Smooth muscle cell (in vitro differentiated cells): ENCODE measurements around the gene GAPT. TPM values are rescaled to one million over a fixed set of nuclear protein-coding genes. Genes with fewer than 3 reads are reported as not detected.

ENCODE experiments used
- DNase-seq: peaks from one replicate; lab custom pipeline; 2025; ENCODE audit not compliant: unreplicated experiment; lab: John Stamatoyannopoulos, UW
- H2AFZ ChIP-seq: fragments of 200-600 bp; sonication (generic); 2 replicates; pipeline ENCODE4 v1.6.0; 2016; ENCODE audit warnings: antibody characterized with exemption, low read depth, mild to moderate bottlenecking
- H3F3A ChIP-seq: fragments of 200-600 bp; sonication (generic); 2 replicates; pipeline ENCODE4 v1.6.0; 2017; ENCODE audit warnings: antibody characterized with exemption, low read depth
- H3K27ac ChIP-seq: fragments of 200-600 bp; sonication (generic); 2 replicates; pipeline ENCODE4 v1.5.1; 2016; ENCODE audit warnings: low read depth, mild to moderate bottlenecking
- H3K27me3 ChIP-seq: fragments of 200-600 bp; sonication (generic); 2 replicates; pipeline ENCODE4 v1.6.1; 2016; ENCODE audit warnings: low read depth, mild to moderate bottlenecking
- H3K36me3 ChIP-seq: fragments of 200-600 bp; sonication (generic); 2 replicates; pipeline ENCODE4 v1.5.1; 2016; ENCODE audit warnings: low read depth
- H3K4me1 ChIP-seq: fragments of 200-600 bp; sonication (generic); 2 replicates; pipeline ENCODE4 v1.5.1; 2016; ENCODE audit warnings: low read depth
- H3K4me2 ChIP-seq: fragments of 200-600 bp; sonication (generic); 2 replicates; pipeline ENCODE4 v1.6.0; 2016; ENCODE audit warnings: mild to moderate bottlenecking
- H3K4me3 ChIP-seq: fragments of 200-600 bp; sonication (generic); 2 replicates; pipeline ENCODE4 v1.5.1; 2016; ENCODE audit warnings: mild to moderate bottlenecking
- H3K79me2 ChIP-seq: fragments of 200-600 bp; sonication (generic); 2 replicates; pipeline ENCODE4 v1.6.0; 2016; ENCODE audit warnings: low read depth, mild to moderate bottlenecking
- H3K9ac ChIP-seq: fragments of 200-600 bp; sonication (generic); 2 replicates; pipeline ENCODE4 v1.6.0; 2016; ENCODE audit warnings: low read depth
- H3K9me3 ChIP-seq: fragments of 200-600 bp; sonication (generic); replicated peaks from 2 replicates; pipeline ENCODE4 v1.5.1; 2016; ENCODE audit warnings: low read depth
- H4K20me1 ChIP-seq: fragments of 200-600 bp; sonication (generic); 2 replicates; pipeline ENCODE4 v1.6.0; 2016; ENCODE audit warnings: low read depth
- CTCF ChIP-seq: fragments of 200-600 bp; sonication (generic); IDR thresholded peaks from 2 replicates; pipeline ENCODE4 v1.5.1; 2017; ENCODE audit warnings: borderline replicate concordance, mild to moderate bottlenecking, antibody characterized with exemption; ENCODE audit not compliant: insufficient read depth, poor library complexity, severe bottlenecking
- WGBS: methylation state at CpG from one replicate; pipeline ENCODE4 v1.1.7; 2016; ENCODE audit warnings: low lambda C conversion rate; 5-methylcytosine and 5-hydroxymethylcytosine counted together
- polyA plus RNA-seq: library from polyadenylated mRNA; unstranded; fragments of >200 nt; fragmentation: Nextera tagmentation; extraction: Ambion mirVana; gene quantifications from 2 replicates; pipeline ENCODE4 v1.2.1, GENCODE V29; 2016
- total RNA-seq: library from RNA; depleted of rRNA; stranded (reverse); fragments of >200 nt; gene quantifications from 2 replicates; pipeline ENCODE4 v1.2.3, GENCODE V29; 2014

The GAPT gene
- total and polyA plus RNA-seq, 2 experiments from 2014 or later, result not detected

DNA sequence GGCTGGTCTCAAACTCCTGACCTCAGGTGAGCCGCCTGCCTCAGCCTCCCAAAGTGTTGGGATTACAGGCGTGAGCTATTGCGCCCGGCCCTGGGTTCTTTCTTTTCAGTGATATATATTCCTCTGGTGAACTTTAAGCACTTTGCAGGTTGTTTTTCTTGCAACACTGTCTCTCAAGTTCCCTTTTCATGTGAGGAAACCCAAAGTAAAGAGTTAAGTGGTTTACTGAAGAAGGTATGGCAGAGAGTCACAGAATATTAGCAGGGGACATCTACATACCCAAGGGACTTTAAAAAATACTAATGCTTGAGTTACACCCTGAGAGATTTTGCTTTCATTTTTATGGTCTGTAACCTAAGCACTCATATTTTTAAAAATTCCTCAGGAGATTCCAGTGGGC lies 6.7 kb upstream of the GAPT start:
- H3K4me1 ChIP-seq, result no peaks in the 10 kb centered on the region
- no peak for TF ChIP-seq CTCF
- 84% methylated on average over 4 of the region's 4 CpGs for WGBS
- H3K4me2 ChIP-seq, result no peak overlapping the region
- no peaks in the 10 kb centered on the region for H3K27me3 ChIP-seq
- H3K4me3 ChIP-seq, result no peak overlapping the region
- H2AFZ ChIP-seq, result no peak overlapping the region
- no peak overlapping the region for H3K27ac ChIP-seq
- no peaks in the 10 kb centered on the region for H3K9me3 ChIP-seq
- no peak overlapping the region for H3K9ac ChIP-seq
- no peaks in the 10 kb centered on the region for H3K36me3 ChIP-seq
- no peaks in the 10 kb centered on the region for H3K79me2 ChIP-seq
- H4K20me1 ChIP-seq, result no peaks in the 10 kb centered on the region
- no peak for DNase-seq
- no peaks in the 10 kb centered on the region for H3F3A ChIP-seq

GRCh38 chr5:58486290-58486689 lies 4.9 kb upstream of the GAPT start:
- H3K79me2 ChIP-seq, result no peaks in the 10 kb centered on the region
- no peak overlapping the region for H3K4me2 ChIP-seq
- no peaks in the 10 kb centered on the region for H3K36me3 ChIP-seq
- peaks cover 3% of the 10 kb centered on the region for H3K4me1 ChIP-seq
- no peaks in the 10 kb centered on the region for H3K9me3 ChIP-seq
- H3F3A ChIP-seq, result no peaks in the 10 kb centered on the region
- H2AFZ ChIP-seq, result no peak overlapping the region
- no peaks in the 10 kb centered on the region for H4K20me1 ChIP-seq
- DNase-seq, result no peak
- TF ChIP-seq CTCF, result no peak
- WGBS, result 100% methylated on average over 1 of the region's 1 CpG
- no peak overlapping the region for H3K9ac ChIP-seq
- no peaks in the 10 kb centered on the region for H3K27me3 ChIP-seq
- no peak overlapping the region for H3K4me3 ChIP-seq
- H3K27ac ChIP-seq, result no peak overlapping the region

GRCh38 chr5:58490402-58491050 lies 709 bp upstream of the GAPT start:
- Histone ChIP-seq H3K27me3 (no peaks in the 10 kb centered on the region), H3K4me3 (no peak overlapping the region), H3K79me2 (no peaks in the 10 kb centered on the region), H3K4me2 (no peak overlapping the region), H3K9me3 (no peaks in the 10 kb centered on the region), H3F3A (no peaks in the 10 kb centered on the region), H2AFZ (no peak overlapping the region), H3K9ac (no peak overlapping the region), H3K27ac (no peak overlapping the region), H3K4me1 (peaks cover 3% of the 10 kb centered on the region), H4K20me1 (no peaks in the 10 kb centered on the region), H3K36me3 (no peaks in the 10 kb centered on the region)
- no peak for TF ChIP-seq CTCF
- 91% methylated on average over 4 of the region's 4 CpGs for WGBS
- DNase-seq, result no peak

- Histone ChIP-seq H3K9me3 (no peaks in the 10 kb centered on the region), H3K36me3 (no peaks in the 10 kb centered on the region), H3K4me3 (no peak overlapping the region), H2AFZ (no peak overlapping the region), H3K4me2 (no peak overlapping the region), H3K27ac (no peak overlapping the region), H4K20me1 (no peaks in the 10 kb centered on the region), H3F3A (no peaks in the 10 kb centered on the region), H3K27me3 (no peaks in the 10 kb centered on the region), H3K9ac (no peak overlapping the region), H3K79me2 (no peaks in the 10 kb centered on the region), H3K4me1 (peaks cover 3% of the 10 kb centered on the region)
- DNase-seq, result no peak
- no peak for TF ChIP-seq CTCF
Observed at GRCh38 chr5:58493141-58493540, 1.9 kb downstream of the GAPT start.
